Activated CD4-positive, alpha-beta memory T cell treated with anti-CD3 and anti-CD28 coated beads for 36 hours (primary cell): ENCODE measurements around the gene CST9. TPM values are rescaled to one million over a fixed set of nuclear protein-coding genes. Genes with fewer than 3 reads are reported as not detected.

Experiments used
- CTCF ChIA-PET: fragments of 350-600 bp; sonication (Branson Sonifier 250); formaldehyde crosslinking; loops from one replicate; lab custom pipeline; 2021; ENCODE audit warnings: antibody characterized with exemption, inconsistent platforms; lab: Charles Lee
- POLR2A ChIA-PET: fragments of 350-600 bp; sonication (Branson Sonifier 250); formaldehyde crosslinking; loops from one replicate; lab custom pipeline; 2021; ENCODE audit warnings: antibody characterized with exemption; lab: Charles Lee
- DNase-seq: peaks from one replicate; pipeline ENCODE4 v3.0.0-alpha.2; 2020
- H3K27ac Mint-ChIP-seq: one replicate; pipeline ENCODE4 v1.8.0; 2021; ENCODE audit warnings: mixed read lengths
- H3K27me3 Mint-ChIP-seq: one replicate; pipeline ENCODE4 v1.8.0; 2021; ENCODE audit warnings: mixed read lengths
- H3K36me3 Mint-ChIP-seq: one replicate; pipeline ENCODE4 v1.8.0; 2021; ENCODE audit warnings: mixed read lengths
- H3K4me1 Mint-ChIP-seq: one replicate; pipeline ENCODE4 v1.8.0; 2021; ENCODE audit warnings: low read depth, mixed read lengths
- H3K4me3 Mint-ChIP-seq: one replicate; pipeline ENCODE4 v1.8.0; 2021; ENCODE audit warnings: mild to moderate bottlenecking, mixed read lengths
- H3K9me3 Mint-ChIP-seq: one replicate; pipeline ENCODE4 v1.8.0; 2021; ENCODE audit warnings: mixed read lengths
- intact Hi-C: fragments of 100-400 bp; cut with micrococcal nuclease; formaldehyde crosslinking; loops from one replicate; pipeline ENCODE4 v1.15.1; 2023
- total RNA-seq, 2 experiments: library from RNA; stranded (reverse); gene quantifications; one replicate each; pipeline ENCODE4 v1.2.3, GENCODE V29; 2021

CST9 gene, protein sequence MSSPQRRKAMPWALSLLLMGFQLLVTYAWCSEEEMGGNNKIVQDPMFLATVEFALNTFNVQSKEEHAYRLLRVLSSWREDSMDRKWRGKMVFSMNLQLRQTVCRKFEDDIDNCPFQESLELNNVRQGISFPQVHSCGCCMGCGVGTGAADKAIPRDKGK
- total RNA-seq, result not detected

DNA sequence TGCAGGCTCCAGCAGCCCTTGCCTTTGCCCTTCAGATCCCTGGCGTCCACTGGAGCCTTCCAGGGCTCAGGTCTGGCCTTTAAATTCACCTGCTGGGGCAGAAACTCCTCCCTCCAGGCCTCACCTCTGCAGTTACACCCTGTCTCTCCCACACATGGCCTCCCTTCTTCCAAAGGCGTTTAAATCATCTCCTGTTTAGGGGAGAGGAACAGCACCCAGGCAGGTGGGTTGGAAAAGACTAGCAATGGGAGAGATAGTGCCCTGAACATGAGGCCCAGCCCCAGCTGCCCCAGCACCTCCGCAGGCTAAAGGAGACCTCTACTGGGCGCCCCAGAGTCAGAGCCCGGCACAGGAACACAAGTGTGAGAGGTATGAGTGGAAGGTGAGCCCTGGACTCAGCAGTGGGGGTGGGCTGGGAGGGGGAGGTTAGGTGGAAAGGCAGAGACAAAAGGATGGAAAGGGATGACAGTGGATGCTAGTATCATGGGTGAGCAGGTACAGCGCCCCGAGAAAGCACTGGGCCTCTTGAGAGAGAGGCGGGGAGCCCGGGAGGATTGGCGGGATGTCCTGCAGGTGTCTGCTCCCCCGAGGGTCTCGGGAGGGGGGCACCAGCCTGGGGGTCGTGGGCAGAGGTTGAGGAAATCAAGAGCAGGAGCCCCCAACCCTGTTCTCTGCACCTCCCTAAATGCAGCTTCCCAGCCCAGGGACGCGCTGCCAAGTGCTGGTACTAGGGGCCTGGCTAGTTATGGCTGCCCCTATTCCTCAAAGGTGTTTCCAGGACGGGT, at the start of gene CST9:
CST9 (minus strand) TSS at position 51 of the 785 bp plus-strand sequence. CDS start 53 bp downstream, outside the sequence.
- Mint-ChIP-seq H3K27ac (no peak within 1 kb of the TSS), H3K4me1 (no peaks in the 10 kb centered on the region), H3K27me3 (no peaks in the 10 kb centered on the region), H3K4me3 (no peak within 1 kb of the TSS), H3K36me3 (no peaks in the 10 kb centered on the region), H3K9me3 (no peaks in the 10 kb centered on the region)
- no peak for DNase-seq
- POLR2A ChIA-PET, result no interaction called here
- CTCF ChIA-PET, result interaction anchor here (0.6 to 4.4 kb wide), 7 partner anchors 15 to 914 kb away, joined by 3 to 50 read pairs (median 5); no protein-coding TSS in a partner anchor
- intact Hi-C loops, result loop anchor here (1.0 to 5.0 kb wide), 2 partner anchors 165 to 914 kb away; no protein-coding TSS in a partner anchor

DNA sequence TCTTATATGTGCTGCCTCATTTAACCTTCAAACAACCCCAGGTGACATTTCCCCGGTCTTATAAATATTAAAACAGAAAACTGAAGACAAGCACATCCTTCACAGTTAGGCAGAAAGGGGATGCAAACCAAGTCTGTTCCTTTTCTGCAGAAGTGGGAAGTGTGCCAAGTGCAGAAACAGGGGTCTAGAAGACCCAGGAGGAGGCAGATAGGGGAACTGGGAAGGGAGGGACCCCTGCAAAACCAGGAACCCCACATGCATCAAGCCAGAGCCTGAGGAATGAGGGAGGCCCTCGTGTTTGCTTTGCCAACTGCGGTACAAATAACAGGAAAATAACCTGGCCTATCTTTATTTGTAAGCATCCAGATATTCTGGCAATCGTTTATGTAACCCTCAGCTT, 49.0 kb upstream of the CST9 start:
- peaks cover 10% of the 10 kb centered on the region for H3K27me3 Mint-ChIP-seq
- H3K27ac Mint-ChIP-seq, result no peak overlapping the region
- DNase-seq, result no peak
- H3K36me3 Mint-ChIP-seq, result no peaks in the 10 kb centered on the region
- no peaks in the 10 kb centered on the region for H3K9me3 Mint-ChIP-seq
- H3K4me3 Mint-ChIP-seq, result no peak overlapping the region
- ChIA-PET POLR2A (no interaction called here), CTCF (no interaction called here)
- H3K4me1 Mint-ChIP-seq, result no peaks in the 10 kb centered on the region
- intact Hi-C loops, result no loop called here

DNA sequence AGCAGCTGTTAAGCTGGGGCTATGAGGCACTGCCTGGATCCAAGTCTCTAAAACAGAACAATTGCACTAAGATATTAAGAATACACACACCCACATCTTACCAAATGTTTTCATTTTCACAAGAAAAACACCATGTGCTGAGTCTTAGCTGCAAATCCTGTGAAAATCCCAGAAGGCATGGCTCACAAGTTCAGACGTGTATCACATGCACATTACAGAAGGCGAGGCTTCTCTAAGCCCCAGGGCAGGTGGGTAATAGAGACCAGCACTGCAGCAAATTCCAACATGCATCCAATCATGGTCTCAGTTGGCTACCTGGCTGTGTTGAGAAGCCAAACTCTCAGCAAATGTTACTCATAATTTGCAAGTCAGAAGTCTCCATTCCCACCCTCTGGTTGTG, 48.3 kb upstream of the CST9 start:
- no peaks in the 10 kb centered on the region for H3K9me3 Mint-ChIP-seq
- ChIA-PET CTCF (no interaction called here), POLR2A (no interaction called here)
- intact Hi-C loops, result no loop called here
- H3K27ac Mint-ChIP-seq, result no peak overlapping the region
- DNase-seq, result no peak
- H3K4me1 Mint-ChIP-seq, result no peaks in the 10 kb centered on the region
- H3K36me3 Mint-ChIP-seq, result no peaks in the 10 kb centered on the region
- H3K4me3 Mint-ChIP-seq, result no peak overlapping the region
- peaks cover 10% of the 10 kb centered on the region for H3K27me3 Mint-ChIP-seq

DNA sequence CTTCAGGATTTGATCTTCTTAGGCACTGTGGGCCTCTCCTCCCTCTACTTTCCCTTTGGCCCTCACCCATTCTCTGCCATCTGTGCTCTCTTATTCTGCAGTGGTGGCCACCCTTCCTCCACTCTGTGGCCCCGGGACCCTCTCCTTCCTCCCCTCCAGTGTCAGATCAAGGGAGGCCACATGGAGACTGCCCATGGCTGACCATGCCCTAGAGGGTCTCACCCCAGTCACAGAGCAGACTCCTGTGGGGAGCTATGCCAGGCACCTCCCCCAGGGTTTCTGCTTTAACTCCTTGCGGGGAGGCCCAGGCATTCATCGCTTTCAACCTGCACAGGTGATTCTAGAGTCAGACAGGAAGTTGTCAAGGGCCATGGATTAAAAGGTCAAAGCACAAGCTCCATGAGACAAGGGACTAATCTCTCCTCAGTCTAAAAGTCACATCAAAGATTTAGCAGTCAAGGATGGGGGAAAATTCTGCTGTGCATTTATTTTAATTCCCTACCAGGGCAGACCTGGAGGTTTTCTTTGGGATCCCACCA, 47.8 kb upstream of the CST9 start:
- POLR2A ChIA-PET, result no interaction called here
- H3K4me3 Mint-ChIP-seq, result no peak overlapping the region
- peaks cover 10% of the 10 kb centered on the region for H3K27me3 Mint-ChIP-seq
- H3K9me3 Mint-ChIP-seq, result no peaks in the 10 kb centered on the region
- intact Hi-C loops, result no loop called here
- no peaks in the 10 kb centered on the region for H3K36me3 Mint-ChIP-seq
- CTCF ChIA-PET, result no interaction called here
- no peak for DNase-seq
- no peak overlapping the region for H3K27ac Mint-ChIP-seq
- no peaks in the 10 kb centered on the region for H3K4me1 Mint-ChIP-seq

DNA sequence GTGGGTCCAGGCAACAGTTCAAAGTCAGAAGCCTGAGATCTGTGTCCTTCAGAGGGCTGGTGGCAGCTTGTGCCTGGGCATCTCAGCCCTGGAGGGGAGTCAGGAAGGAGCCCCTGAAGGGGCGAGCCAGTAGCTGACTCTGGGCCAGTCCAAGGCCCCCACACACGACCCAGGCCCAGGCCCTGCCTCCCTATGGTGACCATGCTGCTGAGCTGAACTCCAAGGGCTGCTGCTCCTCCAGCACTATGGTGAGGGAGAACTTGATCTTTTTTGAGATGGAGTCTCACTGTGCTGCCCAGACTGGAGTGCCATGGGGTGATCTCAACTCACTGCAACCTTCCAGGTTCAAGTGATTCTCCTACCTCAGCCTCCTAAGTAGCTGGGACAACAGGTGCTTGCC, 47.2 kb upstream of the CST9 start:
- ChIA-PET POLR2A (no interaction called here), CTCF (no interaction called here)
- no peaks in the 10 kb centered on the region for H3K9me3 Mint-ChIP-seq

DNA sequence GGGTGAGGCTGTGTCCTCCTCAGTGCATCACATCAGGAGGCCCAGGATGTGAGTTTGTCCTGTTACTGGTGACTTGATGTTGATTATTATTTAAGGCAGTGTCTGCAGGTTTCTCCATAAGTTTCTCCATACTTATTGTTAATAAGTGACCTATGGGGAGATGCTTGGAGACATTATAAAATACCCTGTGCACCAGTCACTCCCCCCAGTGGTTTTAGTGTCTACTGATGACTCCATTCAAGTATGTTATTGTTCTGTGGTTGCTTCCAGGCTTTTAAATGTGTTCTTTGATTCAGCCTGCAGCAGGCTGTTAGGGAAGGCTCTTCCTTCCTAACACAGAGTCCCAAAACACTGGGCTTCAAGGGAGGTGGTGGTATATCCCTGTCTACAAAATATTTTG, 46.7 kb upstream of the CST9 start:
- Mint-ChIP-seq H3K27me3 (peaks cover 10% of the 10 kb centered on the region), H3K9me3 (no peaks in the 10 kb centered on the region), H3K4me3 (no peak overlapping the region), H3K27ac (no peak overlapping the region), H3K4me1 (no peaks in the 10 kb centered on the region), H3K36me3 (no peaks in the 10 kb centered on the region)
- POLR2A ChIA-PET, result no interaction called here
- CTCF ChIA-PET, result no interaction called here
- no peak for DNase-seq
- intact Hi-C loops, result no loop called here

More for the DNA sequence above, 47.2 kb upstream of the CST9 start:
- no peaks in the 10 kb centered on the region for H3K4me1 Mint-ChIP-seq
- intact Hi-C loops, result no loop called here
- DNase-seq, result no peak
- H3K4me3 Mint-ChIP-seq, result no peak overlapping the region
- H3K27ac Mint-ChIP-seq, result no peak overlapping the region
- peaks cover 10% of the 10 kb centered on the region for H3K27me3 Mint-ChIP-seq
- H3K36me3 Mint-ChIP-seq, result no peaks in the 10 kb centered on the region

DNA sequence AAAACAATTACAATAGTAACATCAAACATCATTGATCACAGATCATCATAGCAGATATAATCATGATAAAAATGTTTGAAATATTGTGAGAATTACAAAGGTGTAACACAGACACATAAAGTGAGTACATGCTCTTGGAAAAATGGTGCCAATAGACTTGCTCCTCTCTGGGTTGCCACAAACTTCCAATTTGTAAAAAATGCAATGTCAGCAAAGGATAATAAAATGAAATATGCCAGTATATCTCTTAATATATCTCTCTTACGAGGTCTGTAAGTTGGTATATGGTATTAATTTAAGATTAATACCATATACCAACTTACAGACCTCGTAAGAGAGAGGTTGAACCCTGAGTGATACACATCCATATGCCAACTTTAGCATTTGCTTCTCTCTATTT, 45.4 kb upstream of the CST9 start:
- Mint-ChIP-seq H3K9me3 (no peaks in the 10 kb centered on the region), H3K4me1 (no peaks in the 10 kb centered on the region), H3K36me3 (no peaks in the 10 kb centered on the region), H3K4me3 (no peak overlapping the region), H3K27ac (no peak overlapping the region), H3K27me3 (peaks cover 7% of the 10 kb centered on the region)
- no peak for DNase-seq
- ChIA-PET CTCF (no interaction called here), POLR2A (no interaction called here)
- intact Hi-C loops, result no loop called here

DNA sequence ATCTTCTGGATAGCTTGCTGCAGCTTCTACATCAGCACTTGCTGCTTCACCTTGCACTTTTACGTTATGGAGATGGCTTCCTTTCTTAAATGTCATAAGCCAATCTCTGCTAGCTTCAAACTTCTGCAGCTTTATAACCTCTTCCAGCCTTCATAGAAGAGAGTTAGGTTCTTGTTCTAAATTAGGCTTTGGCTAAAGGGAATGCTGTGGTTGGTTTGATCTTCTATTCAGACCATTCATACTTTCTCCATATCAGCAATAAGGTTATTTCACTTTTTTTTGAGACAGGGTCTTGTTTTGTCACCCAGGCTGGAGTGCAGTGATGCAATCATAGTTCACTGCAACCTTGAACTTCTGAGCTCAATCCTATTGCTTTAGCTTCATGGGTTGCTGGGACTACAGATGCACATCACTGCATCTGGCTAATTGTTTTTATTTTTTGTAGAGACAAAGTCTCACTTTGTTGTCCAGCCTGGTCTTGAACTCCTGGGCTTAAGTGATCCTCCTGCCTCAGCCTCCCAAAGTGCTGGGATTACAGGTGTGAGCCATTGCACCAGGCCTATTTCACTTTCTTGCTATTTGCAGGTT, 44.2 kb upstream of the CST9 start:
- DNase-seq, result no peak
- no peak overlapping the region for H3K27ac Mint-ChIP-seq
- no peaks in the 10 kb centered on the region for H3K36me3 Mint-ChIP-seq
- no peak overlapping the region for H3K4me3 Mint-ChIP-seq
- ChIA-PET POLR2A (no interaction called here), CTCF (interaction anchor here (1.2 to 1.8 kb wide), 2 partner anchors 19 to 21 kb away, joined by 3 to 5 read pairs; no protein-coding TSS in a partner anchor)
- H3K27me3 Mint-ChIP-seq, result peaks cover under 1% of the 10 kb centered on the region
- no peaks in the 10 kb centered on the region for H3K4me1 Mint-ChIP-seq
- intact Hi-C loops, result no loop called here
- no peaks in the 10 kb centered on the region for H3K9me3 Mint-ChIP-seq

DNA sequence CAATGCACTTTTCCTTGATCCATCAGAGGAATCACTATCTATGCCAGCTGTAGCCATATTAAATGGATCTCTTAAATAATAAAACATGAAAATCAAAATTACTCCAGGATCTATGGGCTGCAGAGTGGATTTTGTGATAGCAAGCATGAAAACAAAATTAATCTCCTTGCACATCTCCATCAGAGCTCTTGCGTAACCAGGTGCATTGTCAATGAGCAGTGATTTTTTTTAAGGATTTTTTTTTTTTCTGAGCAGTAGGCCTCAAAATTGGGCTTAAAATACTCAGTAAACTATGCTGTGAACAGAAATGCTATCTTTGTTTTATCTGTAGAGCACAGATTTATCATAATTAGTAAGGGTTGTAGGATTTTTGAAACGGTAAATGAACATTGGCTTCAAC, 43.5 kb upstream of the CST9 start:
- intact Hi-C loops, result no loop called here
- POLR2A ChIA-PET, result no interaction called here
- H3K36me3 Mint-ChIP-seq, result no peaks in the 10 kb centered on the region

DNA sequence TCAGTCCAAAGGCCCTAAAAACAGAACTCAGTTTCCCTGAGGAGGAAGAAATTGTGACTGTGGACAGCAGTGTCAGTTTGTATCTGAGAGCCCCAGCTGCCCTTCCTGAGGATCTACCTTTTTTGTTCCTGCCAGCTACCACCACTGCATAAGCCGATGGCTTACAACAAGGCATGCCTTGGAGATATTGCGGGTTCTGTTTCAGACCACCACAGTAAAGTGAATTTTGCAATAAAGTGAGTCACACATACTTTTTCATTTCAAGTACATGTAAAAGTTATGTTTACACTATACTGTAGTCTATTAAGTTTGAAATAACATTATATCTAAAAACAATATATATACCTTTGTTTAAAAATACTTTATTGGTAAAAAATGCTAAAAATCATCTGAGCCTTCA, 41.6 kb upstream of the CST9 start:
- Mint-ChIP-seq H3K27ac (no peak overlapping the region), H3K9me3 (no peaks in the 10 kb centered on the region), H3K36me3 (no peaks in the 10 kb centered on the region), H3K4me3 (no peak overlapping the region), H3K4me1 (no peaks in the 10 kb centered on the region), H3K27me3 (no peaks in the 10 kb centered on the region)
- ChIA-PET POLR2A (no interaction called here), CTCF (no interaction called here)
- intact Hi-C loops, result no loop called here
- DNase-seq, result no peak

More for the DNA sequence above, 43.5 kb upstream of the CST9 start:
- Mint-ChIP-seq H3K27me3 (no peaks in the 10 kb centered on the region), H3K4me1 (no peaks in the 10 kb centered on the region), H3K4me3 (no peak overlapping the region), H3K27ac (no peak overlapping the region), H3K9me3 (no peaks in the 10 kb centered on the region)
- CTCF ChIA-PET, result interaction anchor here (1.2 to 1.8 kb wide), 2 partner anchors 19 to 22 kb away, joined by 3 to 5 read pairs; no protein-coding TSS in a partner anchor
- no peak for DNase-seq

DNA sequence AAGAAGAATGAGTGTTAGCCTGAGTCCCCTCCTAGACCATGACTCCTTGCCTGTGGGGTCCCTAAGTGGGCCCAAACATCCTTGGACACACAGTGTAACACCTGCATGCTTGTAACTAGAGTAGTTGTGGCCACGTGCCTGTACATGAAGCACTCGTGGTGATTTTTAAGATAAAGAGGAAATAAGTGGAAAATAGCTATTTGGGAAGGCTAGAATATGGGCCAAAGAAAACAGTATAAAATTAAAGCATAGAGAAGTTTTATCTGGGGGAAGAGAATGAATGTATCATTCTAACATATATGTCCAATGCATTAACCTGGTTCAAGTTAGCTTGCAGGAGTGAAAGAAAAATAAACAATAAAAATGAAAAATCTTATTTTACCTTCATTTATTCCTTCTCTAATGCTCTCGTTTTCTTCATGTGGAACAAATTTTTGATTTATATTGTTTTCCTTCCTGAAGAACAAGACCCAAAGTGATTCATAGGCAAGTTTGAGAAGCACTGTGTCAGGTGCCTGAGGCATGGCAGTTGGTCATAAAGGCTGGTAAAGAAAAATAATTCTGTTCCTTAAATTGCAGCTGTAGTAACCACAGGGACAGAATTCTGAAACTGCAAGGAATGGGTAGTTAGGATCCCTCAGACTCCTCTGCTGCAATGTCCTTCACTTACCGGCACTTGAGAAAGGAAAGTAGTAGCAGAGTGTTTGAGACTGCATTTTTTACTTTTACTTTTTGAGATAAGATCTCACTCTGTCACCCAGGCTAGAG, 40.6 kb upstream of the CST9 start:
- Mint-ChIP-seq H3K4me3 (no peak overlapping the region), H3K9me3 (no peaks in the 10 kb centered on the region), H3K36me3 (no peaks in the 10 kb centered on the region), H3K4me1 (no peaks in the 10 kb centered on the region), H3K27ac (no peak overlapping the region), H3K27me3 (no peaks in the 10 kb centered on the region)
- CTCF ChIA-PET, result no interaction called here
- intact Hi-C loops, result no loop called here
- POLR2A ChIA-PET, result no interaction called here
- DNase-seq, result no peak

DNA sequence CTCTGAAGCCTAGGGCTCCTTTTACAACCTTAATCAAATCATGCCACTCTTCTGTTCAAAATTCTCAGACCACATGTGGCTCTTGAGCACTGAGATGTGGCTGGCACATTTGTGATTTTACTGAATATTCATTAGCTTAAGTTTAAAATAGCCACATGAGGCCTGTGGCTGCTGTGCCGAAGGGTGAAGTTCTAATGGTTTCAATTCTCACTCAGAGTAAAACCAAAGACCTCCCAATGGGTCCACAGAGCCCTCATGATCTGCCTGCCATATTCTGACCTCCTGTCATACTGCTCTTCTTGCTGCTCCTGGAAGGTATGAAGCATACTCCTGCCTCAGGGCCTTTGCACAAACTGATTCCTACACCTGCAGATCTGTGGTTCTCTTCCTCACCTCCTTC, 39.9 kb upstream of the CST9 start:
- POLR2A ChIA-PET, result no interaction called here
- H3K27me3 Mint-ChIP-seq, result no peaks in the 10 kb centered on the region
- no peak overlapping the region for H3K27ac Mint-ChIP-seq
- DNase-seq, result no peak
- intact Hi-C loops, result no loop called here
- H3K36me3 Mint-ChIP-seq, result no peaks in the 10 kb centered on the region
- no peaks in the 10 kb centered on the region for H3K4me1 Mint-ChIP-seq
- no peak overlapping the region for H3K4me3 Mint-ChIP-seq
- CTCF ChIA-PET, result no interaction called here
- no peaks in the 10 kb centered on the region for H3K9me3 Mint-ChIP-seq
